NCI-H510A treated with DMSO at 0.1 percent for 48 hours (cell line): ENCODE results near the gene NCAPG2.
"Not testable (repeated sequence)": the region's sequence is repeated elsewhere in the genome, so short reads cannot be mapped to it uniquely, and the experiment has no call there.

Source experiments
- DNase-seq: peaks from one replicate; lab custom pipeline; 2025; lab: John Stamatoyannopoulos, UW

The NCAPG2 gene

GRCh38 chr7:158626289-158626688 is 78.3 kb downstream of the NCAPG2 start:
- not testable (repeated sequence) for DNase-seq

- no peak for DNase-seq
Observed at GRCh38 chr7:158623241-158623640, 81.4 kb downstream of the NCAPG2 start.

GRCh38 chr7:158620839-158621441 is 83.7 kb downstream of the NCAPG2 start:
- no peak for DNase-seq

- no peak for DNase-seq
Observed at GRCh38 chr7:158620418-158620817, 84.2 kb downstream of the NCAPG2 start.

DNA sequence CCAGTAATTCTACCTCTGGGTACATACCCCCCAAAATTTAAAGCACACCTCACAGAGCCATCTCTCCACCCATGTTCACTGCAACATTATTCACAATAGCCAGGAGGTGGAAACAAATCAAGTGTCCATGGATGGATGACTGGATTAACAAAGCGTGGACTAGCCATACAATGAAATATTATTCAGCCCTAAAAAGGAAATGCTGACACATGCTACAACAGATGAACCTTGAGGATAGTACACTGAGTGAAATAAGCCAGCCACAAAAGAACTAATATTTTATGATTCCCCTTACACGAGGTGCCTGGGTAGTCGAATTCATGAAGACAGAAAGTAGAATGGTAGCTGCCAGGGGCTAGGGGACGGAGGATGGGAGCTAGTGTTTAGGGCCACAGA is 85.9 kb downstream of the NCAPG2 start:
- no peak for DNase-seq

DNA sequence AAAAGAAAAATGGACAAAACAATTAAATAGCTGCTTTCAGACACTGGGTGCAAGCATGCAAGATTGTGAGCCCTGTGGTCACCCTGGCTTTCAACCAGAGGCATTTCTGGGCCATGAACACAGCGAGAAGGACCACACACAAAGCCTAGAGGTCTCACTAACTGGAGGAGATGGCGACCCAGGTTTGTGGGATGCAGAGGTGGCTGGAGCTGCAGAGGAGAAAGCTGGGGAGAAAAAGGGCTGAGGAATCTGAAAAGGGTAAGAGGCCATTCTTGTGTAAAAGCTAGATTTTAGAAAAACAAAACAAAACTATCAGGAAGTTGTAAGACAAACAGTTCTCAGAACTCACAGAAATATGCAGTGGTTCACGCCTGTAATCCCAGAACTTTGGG is 86.9 kb downstream of the NCAPG2 start:
- DNase-seq: no peak

GRCh38 chr7:158616050-158616449 is 88.6 kb downstream of the NCAPG2 start:
- DNase-seq: no peak

GRCh38 chr7:158614700-158615099 is 89.9 kb downstream of the NCAPG2 start:
- no peak for DNase-seq

DNA sequence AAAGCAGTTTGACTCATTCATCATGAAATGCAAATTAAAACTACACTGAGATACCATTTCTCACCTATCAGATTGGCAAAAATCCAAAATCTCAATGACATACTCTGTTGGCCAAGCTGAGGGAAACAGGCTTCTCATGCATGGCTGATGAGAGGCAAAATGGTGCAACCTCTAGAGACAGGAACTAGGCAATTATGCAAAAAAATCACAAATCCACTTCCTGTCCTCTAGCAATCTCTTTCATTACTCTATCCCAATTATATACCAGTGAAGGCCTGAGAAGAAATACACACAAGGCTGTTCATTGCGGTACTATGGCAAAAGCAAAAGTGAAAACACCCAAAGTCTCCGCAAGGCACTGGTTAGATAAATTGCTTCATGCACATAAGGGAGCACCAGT is 91.1 kb downstream of the NCAPG2 start:
- DNase-seq: peak; percentile 40

DNA sequence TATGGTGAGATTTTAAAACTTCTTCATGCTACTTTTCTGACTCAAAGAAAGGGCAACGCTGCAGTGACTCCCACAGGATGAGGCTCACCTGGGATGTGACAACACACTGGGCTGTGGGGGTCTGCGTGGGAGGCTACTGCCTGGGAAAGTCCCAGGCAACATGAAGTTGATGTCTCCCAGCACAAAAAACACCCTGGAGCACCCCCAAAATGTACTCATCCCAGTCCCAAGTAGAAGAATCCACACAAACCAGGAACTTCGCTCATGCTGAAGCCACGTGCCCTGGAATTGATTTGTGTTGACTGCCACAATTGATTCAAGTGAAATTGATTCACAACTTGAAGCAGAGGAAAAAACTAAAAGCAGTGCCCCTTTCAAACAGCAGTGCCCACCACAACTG is 92.1 kb downstream of the NCAPG2 start:
- DNase-seq: no peak

DNA sequence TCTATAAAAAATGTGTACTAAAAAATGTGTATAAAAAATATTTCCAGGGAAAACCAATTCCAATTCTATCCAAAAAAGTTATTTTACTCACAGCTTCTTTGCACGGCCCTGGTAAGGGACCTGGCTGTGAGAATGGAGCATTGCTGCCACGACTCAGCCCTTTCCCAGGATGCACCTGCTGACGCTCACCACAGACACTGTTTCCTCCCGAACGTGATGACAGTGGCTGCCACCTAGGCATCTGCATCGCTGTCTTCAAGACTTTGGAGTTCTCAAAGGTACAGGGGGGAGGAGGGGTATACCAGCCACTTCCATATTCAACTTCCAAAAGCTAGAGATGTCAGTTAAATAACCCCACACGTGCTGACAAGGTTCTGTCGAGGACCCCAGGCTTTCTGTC is 93.1 kb downstream of the NCAPG2 start:
- DNase-seq: no peak

DNA sequence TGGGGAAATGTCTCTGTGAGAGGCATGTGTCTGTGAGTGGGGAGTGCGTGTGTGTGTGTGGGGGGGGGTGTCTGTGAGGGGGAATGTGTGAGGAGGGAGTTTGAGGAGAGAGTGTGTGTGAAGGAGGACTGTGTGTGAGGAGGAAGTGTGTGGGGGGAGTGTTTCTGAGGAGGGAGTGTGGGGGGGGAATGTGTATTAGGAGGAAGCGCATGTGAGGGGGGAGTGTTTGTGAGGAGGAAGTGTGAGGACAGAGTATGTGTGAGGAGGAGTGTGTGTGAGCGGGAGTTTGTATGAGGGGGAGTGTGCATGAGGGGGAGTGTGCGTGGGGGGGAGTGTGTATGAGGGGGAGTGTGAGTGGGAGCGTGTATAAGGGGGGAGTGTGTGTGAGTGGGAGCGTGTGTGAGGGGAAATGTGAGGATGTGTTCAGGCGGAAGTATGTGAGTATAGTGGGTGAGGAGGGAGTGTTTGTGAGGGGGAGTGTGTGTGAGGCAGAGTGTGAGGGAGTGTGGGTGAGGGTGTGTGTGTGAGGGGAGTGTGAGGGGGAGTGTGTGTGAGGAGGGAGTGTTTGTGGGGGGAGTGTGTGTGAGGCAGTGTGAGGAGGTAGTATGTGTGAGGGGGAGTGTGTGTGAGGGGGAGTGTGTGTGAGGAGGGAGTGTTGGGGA is 95.2 kb downstream of the NCAPG2 start:
- no peak for DNase-seq

GRCh38 chr7:158607563-158607962 is 97.0 kb downstream of the NCAPG2 start:
- no peak for DNase-seq

GRCh38 chr7:158606671-158607424 is 97.8 kb downstream of the NCAPG2 start:
- DNase-seq: no peak

DNA sequence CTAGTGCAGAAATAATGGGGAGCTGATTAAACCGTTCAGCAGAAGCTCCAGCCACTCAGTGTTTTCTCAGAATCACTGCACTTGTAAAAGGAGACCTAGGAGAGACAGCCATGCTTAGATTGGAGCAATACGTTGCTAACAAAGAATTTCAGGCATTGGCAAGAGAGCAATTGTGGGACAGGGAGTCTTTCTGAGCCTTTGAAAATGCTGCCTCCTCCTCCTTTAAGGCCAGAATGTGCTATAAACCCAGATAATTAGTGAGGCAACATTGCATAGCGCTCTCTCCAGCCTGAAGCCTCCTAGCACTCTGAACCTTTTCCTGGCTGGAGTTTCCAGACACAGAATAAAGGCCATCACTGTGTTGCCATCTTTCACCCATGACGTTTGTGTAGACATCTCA is 98.5 kb downstream of the NCAPG2 start:
- no peak for DNase-seq

DNA sequence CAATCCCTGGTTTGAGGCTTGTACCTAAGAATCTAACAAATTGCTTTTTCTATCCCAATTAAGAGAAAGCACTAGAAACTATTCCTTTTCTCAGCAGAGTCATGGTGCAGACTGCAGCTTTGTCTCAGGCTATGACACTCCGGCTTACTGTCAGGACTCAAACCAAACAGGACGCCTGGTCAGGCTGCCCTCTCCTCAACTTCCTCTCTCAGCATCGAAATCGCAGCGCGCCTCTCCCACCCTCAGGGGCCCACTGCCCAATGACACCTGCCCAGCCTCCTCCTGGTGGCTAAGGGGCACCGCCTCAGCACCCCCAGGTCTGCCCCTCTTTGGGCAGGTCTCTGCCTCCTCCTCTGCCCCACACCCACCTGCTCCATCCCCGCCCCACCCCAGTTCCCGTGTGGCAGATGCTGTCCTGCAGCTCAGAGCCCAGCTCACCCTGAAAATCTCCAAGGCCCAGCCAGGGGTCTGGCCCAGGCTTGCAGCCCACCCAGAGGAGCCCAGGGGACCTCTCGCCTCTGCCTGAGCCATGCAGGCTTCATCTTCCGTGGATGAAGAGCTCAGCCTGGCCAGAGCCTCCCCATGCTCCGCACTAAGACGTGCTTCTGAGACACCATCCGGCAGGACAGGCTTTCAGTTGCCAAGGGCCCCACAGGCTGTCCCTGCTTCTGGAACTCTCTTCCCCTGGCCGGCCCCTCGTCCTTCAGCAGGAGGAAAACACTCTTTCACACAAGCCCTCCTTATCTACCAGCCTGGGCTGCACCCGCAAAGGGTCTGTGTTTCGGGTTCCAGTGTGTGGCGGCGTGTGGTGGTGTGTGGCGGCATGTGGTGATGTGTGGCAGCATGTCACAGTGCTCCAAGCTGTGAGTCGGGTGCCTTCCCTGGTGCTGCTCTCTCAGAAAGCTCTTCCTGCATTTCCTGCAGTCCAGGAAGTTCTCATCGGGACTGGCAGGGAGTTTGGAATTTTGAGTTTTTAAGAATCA is 100.5 kb downstream of the NCAPG2 start:
- DNase-seq: no peak

DNA sequence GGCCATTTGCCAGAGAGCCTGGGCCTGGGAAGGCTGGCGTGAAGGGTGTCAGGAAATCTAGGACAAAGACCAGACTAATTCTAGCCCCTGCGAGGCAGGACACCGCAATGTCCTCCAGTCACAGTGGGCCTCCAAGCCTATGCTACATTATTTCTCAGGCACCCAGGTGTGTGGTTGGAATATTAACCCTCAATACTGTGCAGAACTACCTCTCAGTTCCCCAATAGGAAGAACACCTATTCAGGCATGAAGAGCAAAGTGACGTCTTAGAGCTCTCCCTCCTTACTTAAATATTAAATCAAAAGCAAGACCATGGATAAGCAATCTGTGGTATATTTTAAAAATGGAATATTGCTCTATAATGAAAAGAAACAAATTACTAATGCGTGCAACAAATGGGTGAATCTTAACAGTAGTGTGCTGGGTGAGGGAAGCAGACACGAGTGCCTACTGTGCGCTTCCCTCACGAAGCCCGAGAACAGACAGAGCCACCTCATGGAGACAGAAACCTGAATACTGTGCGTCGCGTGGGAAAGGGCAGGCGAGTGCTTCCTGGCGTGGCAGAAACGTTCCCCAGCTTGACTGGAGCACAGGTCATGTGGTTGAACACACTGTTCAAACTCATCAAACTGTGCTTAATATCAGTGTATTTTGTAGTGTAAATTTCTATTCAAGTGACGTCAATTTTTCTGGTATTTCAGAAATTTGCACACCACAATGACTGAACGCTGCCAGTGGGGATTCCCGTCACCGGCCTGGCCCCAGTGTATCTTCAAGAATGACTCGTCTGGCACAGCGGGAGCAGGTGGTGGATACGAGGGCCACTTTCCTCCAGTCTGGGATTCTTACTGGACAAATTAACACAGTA is 101.5 kb downstream of the NCAPG2 start:
- no peak for DNase-seq

GRCh38 chr7:158602041-158602440 is 102.6 kb downstream of the NCAPG2 start:
- no peak for DNase-seq

- no peak for DNase-seq
Observed at GRCh38 chr7:158601090-158601489, 103.5 kb downstream of the NCAPG2 start.

DNA sequence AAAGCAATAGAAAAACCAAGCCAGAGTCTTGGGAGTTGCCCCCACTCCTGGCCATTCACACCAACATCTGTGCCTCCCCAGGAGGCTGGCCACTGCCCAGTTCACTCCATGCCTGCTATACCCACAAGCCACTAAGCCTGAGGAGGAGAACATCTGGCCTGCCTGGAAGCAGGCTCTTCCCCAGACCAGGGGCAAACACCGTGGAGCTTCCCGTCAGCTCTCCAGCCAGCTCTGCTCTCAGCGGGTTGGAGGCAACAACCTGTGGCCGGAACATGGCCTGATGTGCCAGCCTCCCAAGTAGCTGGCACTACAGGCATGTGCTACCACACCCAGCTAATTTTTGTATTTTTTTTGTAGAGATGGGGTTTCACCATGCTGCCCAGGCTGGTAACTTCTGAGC is 107.9 kb downstream of the NCAPG2 start:
- no peak for DNase-seq

GRCh38 chr7:158596309-158596708 is 108.3 kb downstream of the NCAPG2 start:
- DNase-seq: no peak
